HG03565 (cell line): ENCODE results near the gene GRID2.
A peak's percentile ranks its signal among the peaks of the same experiment; 100 is the strongest.
"Not testable (repeated sequence)": the region's sequence is repeated elsewhere in the genome, so short reads cannot be mapped to it uniquely, and the experiment has no call there.

Experiments used
- ATAC-seq: cut with Tn5 transposase; IDR thresholded peaks from one replicate; pipeline ENCODE4 v1.9.1; 2021; ENCODE audit warnings: mild to moderate bottlenecking, moderate library complexity; ENCODE audit not compliant: unreplicated experiment

GRID2 gene

DNA sequence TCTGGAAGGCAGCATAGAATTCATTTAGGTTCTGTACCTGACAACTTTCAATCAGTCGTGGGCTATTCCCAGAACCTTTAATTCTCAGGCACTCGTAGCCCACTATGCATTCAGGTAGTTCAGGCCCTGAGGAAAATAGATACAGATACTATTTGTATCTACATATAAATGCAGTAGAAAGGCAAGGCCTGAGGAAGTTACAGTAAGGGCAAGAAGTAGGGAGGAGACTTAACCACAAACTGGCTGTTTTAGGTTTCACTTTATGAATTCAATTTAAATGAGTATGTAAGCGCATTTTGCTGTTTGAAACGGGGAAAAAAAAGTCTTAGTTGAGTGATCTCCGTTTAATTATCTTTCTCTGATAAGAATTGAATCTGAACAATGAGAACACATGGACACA, 995.4 kb downstream of the GRID2 start:
- peak; percentile 58 for ATAC-seq

DNA sequence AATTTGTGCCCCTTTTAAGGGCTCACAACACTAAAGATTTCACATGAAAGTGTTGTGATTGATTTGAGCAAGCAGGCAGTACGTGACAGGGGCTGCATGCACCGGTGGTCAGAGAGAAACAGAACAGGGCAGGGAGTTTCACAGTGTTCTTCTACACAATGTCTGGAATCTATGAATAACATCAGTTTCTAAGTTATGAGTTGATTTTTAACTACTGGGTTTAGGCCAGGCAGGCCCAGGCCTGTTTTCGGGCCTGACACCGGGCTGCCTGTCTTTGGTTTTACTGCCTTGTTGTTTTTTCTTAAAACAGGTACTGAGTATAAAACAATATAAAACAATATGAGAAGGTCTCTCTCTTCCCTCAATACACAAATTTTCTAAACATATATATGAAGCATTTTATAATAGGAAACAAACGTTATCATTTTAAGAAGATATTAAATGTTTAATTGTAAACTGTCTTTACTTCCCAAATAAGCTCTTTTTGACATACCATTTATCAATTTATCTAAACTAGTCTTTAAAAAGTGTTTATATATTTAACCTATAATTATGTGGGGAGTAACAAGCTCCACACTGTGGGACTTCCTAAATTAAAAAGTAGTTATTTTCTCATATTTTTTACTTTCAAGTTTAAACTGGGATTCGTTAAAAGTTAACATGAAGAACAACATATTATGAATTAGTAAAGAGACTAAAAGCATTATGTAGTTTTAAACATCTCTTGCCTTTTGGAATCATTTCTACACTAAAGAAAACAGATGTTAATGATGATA, 997.2 kb downstream of the GRID2 start:
- ATAC-seq = not testable (repeated sequence)

- no peak for ATAC-seq
Observed at GRCh38 chr4:93302310-93302709, 998.5 kb downstream of the GRID2 start.

GRCh38 chr4:93303440-93303839, 999.7 kb downstream of the GRID2 start:
- no peak for ATAC-seq

DNA sequence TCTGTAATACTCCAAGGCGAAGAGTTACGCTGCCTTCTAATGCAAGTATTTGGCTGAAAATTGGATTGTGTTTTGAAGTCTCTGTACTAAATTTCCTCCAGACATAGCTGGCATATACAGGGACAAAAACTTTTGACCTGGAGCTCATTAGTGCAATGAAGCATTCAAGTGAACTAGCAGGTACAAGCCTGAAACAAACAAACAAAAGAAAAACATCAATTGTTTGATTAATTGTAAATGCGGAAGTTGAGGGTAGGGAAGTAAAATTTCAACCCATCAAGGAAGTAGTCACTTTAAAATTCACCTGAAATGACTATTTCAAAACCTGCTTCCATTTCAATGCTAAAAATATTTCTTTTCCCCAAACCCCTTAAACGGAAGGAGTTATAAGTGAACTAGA, 1008.5 kb downstream of the GRID2 start:
- no peak for ATAC-seq

DNA sequence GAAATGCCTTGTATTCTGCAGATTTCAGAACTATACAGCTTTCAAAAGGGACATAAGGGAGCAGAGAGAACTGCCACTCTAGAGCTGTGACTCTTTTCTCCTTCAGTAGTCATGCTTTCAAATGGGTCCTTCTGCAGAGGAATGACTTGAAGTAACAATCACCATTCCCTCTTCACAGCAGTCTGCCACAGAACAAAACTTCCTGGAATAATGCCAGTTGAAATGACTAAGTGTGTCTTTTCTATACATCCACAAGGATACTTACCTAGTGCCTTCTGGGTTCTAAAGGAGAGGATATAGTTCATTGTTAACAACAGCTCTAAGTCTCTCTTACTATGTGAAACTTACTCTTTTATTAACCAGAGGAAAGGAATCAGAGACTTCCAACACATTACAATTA, 1009.4 kb downstream of the GRID2 start:
- no peak for ATAC-seq

GRCh38 chr4:93317057-93317456, 1013.3 kb downstream of the GRID2 start:
- ATAC-seq = no peak

DNA sequence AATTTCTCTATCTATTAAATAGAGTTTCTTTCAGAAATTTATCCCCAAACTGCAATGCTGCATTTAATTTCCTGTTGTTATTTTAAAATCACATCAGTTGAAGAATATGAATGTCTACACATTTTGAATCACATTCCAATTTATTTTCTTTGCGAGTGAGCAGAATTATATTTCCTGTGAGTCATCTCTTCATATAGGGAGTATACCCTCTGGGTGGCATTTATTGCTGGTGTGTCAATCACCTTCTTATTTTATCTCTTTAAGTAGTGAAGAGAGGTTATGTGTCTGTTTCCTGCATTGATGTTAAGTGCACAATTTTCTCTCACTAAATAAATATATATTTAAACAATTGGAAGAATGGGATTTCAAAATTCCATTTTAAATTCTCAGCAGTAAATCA, 1013.8 kb downstream of the GRID2 start:
- ATAC-seq = no peak

- no peak for ATAC-seq
Observed at GRCh38 chr4:93319041-93319440, 1015.3 kb downstream of the GRID2 start.

DNA sequence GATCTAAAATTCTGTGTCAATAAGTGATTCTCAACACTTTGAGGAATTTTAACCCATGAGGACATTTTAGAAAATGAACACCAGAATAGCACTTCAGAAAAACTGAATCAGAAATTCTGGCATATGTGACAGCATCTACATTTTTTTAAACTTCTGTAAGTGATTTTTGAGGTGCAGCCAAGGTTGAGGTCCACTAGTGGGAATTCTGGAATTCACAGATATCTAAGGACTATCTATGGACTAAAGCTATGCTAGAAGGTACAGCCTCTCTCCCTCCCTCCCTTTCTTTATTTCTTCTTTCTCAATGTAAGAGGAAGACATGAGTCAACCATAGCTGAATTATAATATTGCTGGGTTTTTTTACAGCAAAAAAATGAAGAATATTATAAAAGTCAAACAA, 1016.6 kb downstream of the GRID2 start:
- no peak for ATAC-seq

GRCh38 chr4:93327346-93327745, 1023.6 kb downstream of the GRID2 start:
- ATAC-seq = no peak

DNA sequence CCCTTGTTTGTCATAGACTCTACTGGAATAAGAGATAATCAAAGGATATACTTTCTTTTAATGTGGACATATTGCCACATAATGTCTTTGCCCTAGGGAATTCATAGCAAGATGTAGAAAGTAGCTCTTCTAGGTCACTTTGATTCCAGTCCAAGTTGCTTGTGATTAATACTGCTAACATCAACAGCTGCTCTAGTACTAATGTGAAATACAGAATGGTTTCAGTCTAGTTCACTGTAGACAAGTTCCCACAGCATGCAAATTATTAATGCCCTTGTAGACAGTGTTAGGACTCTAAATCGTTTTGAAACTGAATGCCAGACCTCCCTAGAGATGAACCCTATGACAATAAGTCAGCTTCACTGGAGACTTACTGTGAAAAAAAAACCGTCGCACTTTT, 1030.2 kb downstream of the GRID2 start:
- peak; percentile 92 for ATAC-seq

- ATAC-seq = no peak
Observed at GRCh38 chr4:93337196-93337595, 1033.4 kb downstream of the GRID2 start.

GRCh38 chr4:93342738-93343137, 1039.0 kb downstream of the GRID2 start:
- ATAC-seq = no peak

DNA sequence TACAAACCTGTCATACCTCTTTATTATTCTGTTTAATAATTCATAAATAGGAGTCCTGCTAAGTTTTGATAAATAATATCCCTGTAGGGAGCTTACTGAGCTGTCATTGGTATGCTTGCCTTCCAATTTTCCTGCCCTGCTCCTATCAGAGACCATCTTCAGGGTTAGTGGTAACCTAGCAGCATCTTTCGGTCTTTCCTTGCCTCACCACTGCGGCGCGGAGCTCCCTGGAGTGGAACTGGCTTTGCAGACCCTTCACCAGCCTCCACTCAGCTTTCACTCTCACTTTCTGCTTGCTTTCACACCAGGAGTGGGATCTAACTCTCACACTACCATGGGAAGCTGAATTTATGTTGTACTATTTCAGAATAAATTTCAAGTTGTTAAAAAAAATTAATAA, 1043.1 kb downstream of the GRID2 start:
- no peak for ATAC-seq

GRCh38 chr4:93348896-93349295, 1045.1 kb downstream of the GRID2 start:
- ATAC-seq = no peak

GRCh38 chr4:93351846-93352245, 1048.1 kb downstream of the GRID2 start:
- no peak for ATAC-seq

DNA sequence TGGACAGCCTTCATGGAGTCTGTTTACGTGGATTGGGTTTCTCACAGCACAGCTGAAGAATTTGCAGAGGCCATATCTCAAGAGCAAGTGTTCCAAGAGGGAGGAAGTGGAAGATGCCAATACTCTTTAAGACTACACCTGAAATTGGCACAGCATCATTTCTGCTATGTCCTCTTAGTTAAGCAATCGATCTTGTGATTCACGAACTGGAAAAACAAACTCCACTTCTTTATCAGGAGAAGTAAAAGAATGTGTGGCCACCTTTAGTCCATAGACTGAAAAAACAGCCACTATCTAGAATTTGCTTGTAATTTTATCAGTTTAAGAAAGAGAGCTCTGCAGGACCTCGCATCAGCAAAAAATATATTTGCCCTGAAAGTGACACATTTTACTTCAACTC, 1051.6 kb downstream of the GRID2 start:
- no peak for ATAC-seq

GRCh38 chr4:93359586-93359985, 1055.8 kb downstream of the GRID2 start:
- ATAC-seq = no peak

- ATAC-seq = not testable (repeated sequence)
Observed at GRCh38 chr4:93366169-93366755, 1062.5 kb downstream of the GRID2 start.

GRCh38 chr4:93368968-93369367, 1065.2 kb downstream of the GRID2 start:
- no peak for ATAC-seq

DNA sequence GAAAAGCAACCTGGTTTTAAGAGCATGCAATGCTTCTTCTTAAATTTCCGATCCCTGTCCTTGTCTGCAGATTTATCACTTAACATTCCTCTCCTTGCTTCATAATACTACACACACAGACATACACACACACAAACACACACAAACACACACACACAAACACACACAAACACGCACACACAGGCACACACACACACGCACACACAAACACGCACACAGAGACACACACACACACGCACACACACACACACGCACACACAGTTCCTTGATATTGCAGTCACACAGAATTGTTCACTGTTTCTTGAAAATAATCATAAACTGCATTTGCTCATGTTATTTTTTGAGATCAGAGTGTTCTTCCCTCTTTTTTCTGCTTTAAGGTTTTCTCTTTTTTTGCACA, 1066.5 kb downstream of the GRID2 start:
- ATAC-seq = no peak
